RWPE2 (cell line): ENCODE measurements around the gene OR2S2.

Experiments
- ATAC-seq: fragments of 200-7000 bp; cut with Tn5 transposase; 3 replicates; pipeline ENCODE4 v1.9.1; 2021; ENCODE audit warnings: low read depth
- DNase-seq: peaks from one replicate; pipeline ENCODE4 v3.0.0-alpha.2; 2020; ENCODE audit warnings: low spot score
- H3K27ac ChIP-seq: fragments of 450-650 bp; 2 replicates; pipeline ENCODE4 v1.5.1; 2017; ENCODE audit warnings: mild to moderate bottlenecking; ENCODE audit not compliant: poor library complexity, severe bottlenecking
- H3K27me3 ChIP-seq: fragments of 250-450 bp; sonication (Bioruptor Pico); 2 replicates; pipeline ENCODE4 v1.5.1; 2021; ENCODE audit warnings: mild to moderate bottlenecking, moderate library complexity; ENCODE audit not compliant: insufficient read depth, poor library complexity, severe bottlenecking
- H3K36me3 ChIP-seq: fragments of 250-450 bp; sonication (Bioruptor Pico); 2 replicates; pipeline ENCODE4 v1.5.1; 2020; ENCODE audit warnings: low read depth, mild to moderate bottlenecking, moderate library complexity
- H3K4me1 ChIP-seq: fragments of 250-450 bp; sonication (Bioruptor Pico); 2 replicates; pipeline ENCODE4 v1.5.1; 2021; ENCODE audit warnings: mild to moderate bottlenecking, moderate library complexity; ENCODE audit not compliant: insufficient read depth, poor library complexity, severe bottlenecking
- H3K4me3 ChIP-seq: fragments of 250-450 bp; sonication (Bioruptor Pico); 2 replicates; pipeline ENCODE4 v1.5.1; 2021; ENCODE audit warnings: mild to moderate bottlenecking, moderate library complexity; ENCODE audit not compliant: severe bottlenecking
- H3K9me3 ChIP-seq: fragments of 250-450 bp; sonication (Bioruptor Pico); 2 replicates; pipeline ENCODE4 v1.5.1; 2021; ENCODE audit warnings: mild to moderate bottlenecking, moderate library complexity; ENCODE audit not compliant: severe bottlenecking
- CTCF ChIP-seq: fragments of 450-650 bp; IDR thresholded peaks from one replicate; pipeline ENCODE4 v1.5.1; 2017; ENCODE audit warnings: mild to moderate bottlenecking, moderate library complexity; ENCODE audit not compliant: poor library complexity, severe bottlenecking

Gene OR2S2

DNA sequence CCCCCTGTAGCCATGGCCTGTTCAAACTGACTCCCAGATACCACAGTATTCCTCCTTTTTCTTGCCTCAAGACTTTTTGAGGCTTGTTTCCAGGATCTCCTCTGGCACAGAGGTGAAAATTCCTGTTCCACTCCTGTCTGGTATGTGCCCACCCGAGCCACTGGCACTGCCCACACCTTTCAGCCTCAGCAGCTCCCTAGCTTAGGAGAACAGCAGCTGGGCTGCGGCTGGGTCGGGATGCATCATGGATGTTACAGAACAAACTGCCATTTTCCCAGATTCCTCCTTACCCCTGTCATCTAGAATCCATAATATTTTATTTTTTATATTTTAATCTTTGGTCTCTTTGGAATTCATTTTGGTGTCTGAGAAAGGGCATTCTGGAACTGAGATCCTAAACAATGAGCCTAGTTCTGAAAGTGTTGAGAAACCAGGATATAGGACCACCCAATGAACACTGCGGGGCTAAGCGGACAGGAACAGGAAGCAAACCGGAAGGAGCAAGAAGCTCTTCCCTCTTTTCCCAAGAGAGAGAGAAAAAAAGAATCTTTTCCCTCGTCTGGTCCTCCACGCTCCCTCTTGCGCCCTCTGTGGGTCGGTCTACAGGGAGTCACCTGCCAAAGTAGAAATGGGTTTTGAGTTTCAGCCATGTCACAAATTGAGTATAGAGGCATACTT, 12.5 kb downstream of the OR2S2 start:
- no peaks in the 10 kb centered on the region for H3K36me3 ChIP-seq
- no peaks in the 10 kb centered on the region for H3K9me3 ChIP-seq
- H3K4me3 ChIP-seq: no peak overlapping the region
- peaks cover 3% of the 10 kb centered on the region for H3K4me1 ChIP-seq
- TF ChIP-seq CTCF: peak; percentile 83
- DNase-seq: no peak
- no peak overlapping the region for H3K27ac ChIP-seq
- peak; percentile 58; the same call in 1 of the 3 replicates for ATAC-seq
- H3K27me3 ChIP-seq: no peaks in the 10 kb centered on the region

DNA sequence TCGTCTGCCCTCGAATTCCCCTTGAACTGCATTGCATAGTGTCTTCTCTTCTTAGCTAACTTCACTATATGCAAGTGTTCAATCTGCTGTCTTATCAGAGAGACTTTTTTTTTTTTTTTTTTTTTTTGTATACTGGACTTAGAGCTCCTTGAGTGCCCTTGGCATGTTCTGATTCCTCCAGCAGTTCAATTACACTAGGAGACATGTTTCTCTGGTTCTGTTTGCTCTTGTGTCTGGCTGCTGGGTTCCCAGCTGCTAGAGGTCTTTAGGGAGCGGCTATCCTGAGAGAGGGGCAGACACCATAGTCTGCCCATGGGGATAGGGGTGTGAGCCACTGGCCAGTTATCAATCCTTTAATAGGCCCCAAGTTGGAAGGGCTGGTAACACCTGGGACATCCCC, 13.1 kb downstream of the OR2S2 start:
- no peak overlapping the region for H3K4me3 ChIP-seq
- H3K27me3 ChIP-seq: no peaks in the 10 kb centered on the region
- H3K4me1 ChIP-seq: peaks cover 3% of the 10 kb centered on the region
- H3K36me3 ChIP-seq: no peaks in the 10 kb centered on the region
- no peaks in the 10 kb centered on the region for H3K9me3 ChIP-seq
- DNase-seq (no peak), ATAC-seq (no peak)
- H3K27ac ChIP-seq: no peak overlapping the region
- no peak for TF ChIP-seq CTCF

DNA sequence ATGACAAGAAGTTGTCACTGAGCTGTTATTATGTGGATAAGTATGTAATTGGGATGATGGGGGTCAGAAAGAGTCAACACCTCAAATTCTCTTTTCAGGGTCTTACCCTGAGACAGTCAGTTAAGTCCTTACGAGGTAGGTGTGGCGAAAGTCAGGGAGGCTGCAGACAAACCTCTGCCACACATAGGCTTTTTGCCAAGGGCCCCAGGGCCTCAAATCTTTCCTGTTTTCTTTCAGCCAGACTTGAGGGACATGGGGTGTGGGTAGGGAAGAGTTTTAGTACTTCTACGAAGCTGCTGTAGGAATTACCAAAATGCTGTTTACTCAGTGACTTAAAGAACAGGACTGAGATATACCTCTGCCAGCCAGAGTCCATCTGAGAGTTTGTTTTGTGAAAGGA, 13.8 kb downstream of the OR2S2 start:
- Histone ChIP-seq H3K27me3 (no peaks in the 10 kb centered on the region), H3K4me1 (peaks cover 3% of the 10 kb centered on the region), H3K27ac (no peak overlapping the region), H3K9me3 (no peaks in the 10 kb centered on the region), H3K36me3 (no peaks in the 10 kb centered on the region), H3K4me3 (no peak overlapping the region)
- TF ChIP-seq CTCF: no peak
- ATAC-seq (no peak), DNase-seq (no peak)

- Histone ChIP-seq H3K27ac (no peak overlapping the region), H3K27me3 (no peaks in the 10 kb centered on the region), H3K36me3 (no peaks in the 10 kb centered on the region), H3K4me3 (no peak overlapping the region), H3K9me3 (no peaks in the 10 kb centered on the region), H3K4me1 (peaks cover 3% of the 10 kb centered on the region)
- no peak for TF ChIP-seq CTCF
- ATAC-seq (no peak), DNase-seq (no peak)
Observed at GRCh38 chr9:35942286-35942685, 15.7 kb downstream of the OR2S2 start.
